GM19099 (cell line): ENCODE results near the gene CATSPER4.

ENCODE experiments used
- POLR2A ChIP-seq: IDR thresholded peaks from 3 replicates; pipeline ENCODE4 v1.6.1; 2011; ENCODE audit warnings: low read depth; ENCODE audit not compliant: insufficient read length; ENCODE audit errors: extremely low read depth

CATSPER4 gene

DNA sequence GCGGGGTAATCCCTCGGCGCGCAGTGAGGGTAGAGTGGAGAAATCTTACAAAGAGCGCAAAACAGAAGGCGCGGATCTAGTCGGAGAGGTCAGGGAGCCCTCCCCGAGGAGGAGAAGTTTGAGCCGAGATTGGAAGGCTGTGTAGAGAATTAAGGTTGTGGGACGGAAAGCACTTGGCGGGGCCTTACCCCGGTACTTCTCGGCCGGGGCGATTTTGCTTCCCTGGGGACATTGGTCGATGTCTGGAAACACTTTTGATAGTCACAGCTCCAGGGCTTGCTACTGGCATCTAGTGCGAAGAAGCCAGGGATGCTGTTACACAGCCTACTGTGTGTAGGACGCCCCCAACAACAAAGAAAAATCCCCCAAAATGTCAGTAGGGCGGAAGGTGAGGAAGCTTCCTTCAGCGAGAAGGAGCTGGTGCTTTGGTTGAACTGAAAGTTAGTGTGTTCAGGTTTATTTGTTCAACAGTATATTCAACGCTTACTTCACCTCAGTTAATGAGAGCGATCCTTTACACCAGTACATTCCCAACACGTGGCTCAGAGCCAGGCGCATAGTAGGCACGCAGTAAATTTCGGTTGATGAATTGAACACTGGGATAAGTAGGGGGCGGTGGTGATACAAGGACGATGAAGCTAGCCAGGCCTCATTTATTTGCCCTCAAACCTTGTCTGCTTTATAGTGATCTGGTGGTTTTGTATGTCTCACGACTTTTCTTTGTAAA is 44.4 kb downstream of the CATSPER4 start:
- no peak for TF ChIP-seq POLR2A

DNA sequence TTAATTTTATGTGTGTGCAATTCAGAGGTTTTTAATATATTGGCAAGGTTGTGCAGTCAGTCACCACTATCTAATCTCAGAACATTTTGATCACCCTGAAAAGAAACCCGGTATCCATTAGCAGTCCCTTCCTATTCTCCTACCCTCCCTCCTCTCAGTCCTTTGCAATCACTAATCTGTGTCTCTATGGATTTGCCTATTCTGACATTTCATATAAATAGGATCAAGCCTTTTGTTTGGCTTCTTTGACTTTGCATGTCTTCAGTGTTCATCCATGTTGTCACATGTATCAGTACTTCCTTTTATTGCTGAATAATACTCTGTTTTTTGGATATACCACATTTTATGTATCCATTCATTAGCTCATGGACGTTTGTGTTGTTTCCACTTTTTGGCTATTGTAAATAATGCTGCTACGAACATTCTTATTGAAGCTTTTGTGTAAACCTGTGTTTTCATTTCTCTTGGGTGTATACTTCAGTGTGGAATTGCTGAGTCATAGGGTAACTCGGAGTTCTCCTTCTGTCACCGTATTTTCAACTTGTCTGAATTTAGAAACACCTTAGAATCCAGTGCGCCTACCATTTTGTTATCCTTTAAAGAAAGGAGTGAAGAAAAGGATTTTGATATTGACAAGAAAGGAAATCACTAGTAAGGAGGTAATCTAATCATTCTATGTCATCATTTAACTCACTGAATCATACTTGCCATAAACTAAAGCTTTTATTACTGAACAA is 47.0 kb downstream of the CATSPER4 start:
- no peak for TF ChIP-seq POLR2A

DNA sequence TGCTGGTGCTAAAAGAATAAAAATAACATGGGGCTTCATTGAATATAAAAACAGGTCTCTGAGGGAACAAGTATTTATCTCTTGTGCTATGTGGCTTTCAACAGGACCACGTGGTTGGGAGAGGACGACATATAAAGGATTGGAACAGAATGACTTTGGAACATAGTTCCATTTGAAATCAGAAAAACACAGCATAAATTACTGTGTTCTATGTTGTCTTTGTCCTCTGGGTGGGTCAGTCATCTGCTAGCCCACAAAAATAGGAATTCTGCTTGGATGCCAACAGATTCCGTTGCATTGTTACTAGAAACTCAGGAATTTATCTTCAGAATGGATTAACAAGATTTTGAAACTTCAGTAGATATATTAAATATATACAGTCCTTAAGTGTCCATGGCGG is 49.5 kb downstream of the CATSPER4 start:
- no peak for TF ChIP-seq POLR2A
